ENCODE results near the gene RPS6KB2.
A peak's percentile ranks its signal among the peaks of the same experiment; 100 is the strongest.
"Not testable (repeated sequence)": the region's sequence is repeated elsewhere in the genome, so short reads cannot be mapped to it uniquely, and the experiment has no call there.

The RPS6KB2 gene

DNA sequence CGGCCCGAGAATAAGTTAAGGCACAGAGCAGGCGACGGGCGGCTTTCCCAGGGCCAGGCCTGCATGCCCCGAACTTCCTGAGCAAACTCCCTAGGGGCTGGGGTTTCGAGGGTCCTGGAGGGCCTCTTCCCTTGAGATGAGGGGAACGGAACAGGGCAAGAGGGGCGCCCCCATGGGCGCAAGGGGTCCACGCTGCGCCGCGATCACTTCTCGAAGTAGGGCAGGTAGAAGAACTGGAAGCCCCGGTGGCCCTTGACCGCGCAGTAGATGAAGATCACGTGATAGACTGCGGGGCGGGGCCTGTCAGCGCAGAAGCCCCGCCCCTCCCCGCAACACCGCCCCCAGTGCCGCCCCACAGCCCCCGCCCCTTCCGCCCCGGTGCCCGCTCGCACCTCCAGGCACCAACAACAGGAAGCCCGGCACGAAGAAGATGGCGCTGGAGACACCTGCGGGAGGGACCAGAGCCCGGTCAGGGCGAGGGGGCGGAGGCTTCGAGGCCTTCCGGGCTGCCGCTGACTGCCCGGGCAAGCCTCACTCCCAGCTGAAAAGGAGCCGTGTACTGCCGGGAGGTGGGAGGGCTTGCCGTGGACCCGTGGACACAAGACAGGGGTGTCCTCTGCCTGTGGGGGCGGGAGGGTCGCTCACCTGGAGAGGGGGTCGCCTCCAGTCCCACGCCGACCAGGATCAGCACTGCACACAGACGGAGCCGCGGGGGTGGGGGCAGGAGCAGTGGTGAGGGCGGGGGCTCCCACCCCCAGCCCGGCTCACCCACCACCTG is 36.3 kb downstream of the RPS6KB2 start:
- no peaks in the 10 kb centered on the region for H3K9me3 ChIP-seq (ENCODE audit: severe bottlenecking)
- no peaks in the 10 kb centered on the region for H3K27me3 ChIP-seq (ENCODE audit: insufficient read depth, low read depth, severe bottlenecking)
- TF ChIP-seq CTCF (IDR thresholded peaks at IDR 0.05; ENCODE audit: low read depth, low read length), result no peak
- DNase-seq, result no peak
- no peak overlapping the region for H3K4me3 ChIP-seq (ENCODE audit: low read depth, low read length)
- no peaks in the 10 kb centered on the region for H3K36me3 ChIP-seq
- no peak overlapping the region for H3K27ac ChIP-seq

- TF ChIP-seq CTCF (IDR thresholded peaks at IDR 0.05; ENCODE audit: low read depth, low read length), result no peak
- Histone ChIP-seq H3K36me3 (no peaks in the 10 kb centered on the region), H3K9me3 (ENCODE audit: severe bottlenecking) (no peaks in the 10 kb centered on the region), H3K27me3 (ENCODE audit: insufficient read depth, low read depth, severe bottlenecking) (no peaks in the 10 kb centered on the region), H3K27ac (no peak overlapping the region), H3K4me3 (ENCODE audit: low read depth, low read length) (no peak overlapping the region)
- DNase-seq, result no peak
Observed at GRCh38 chr11:67465189-67465510, 36.9 kb downstream of the RPS6KB2 start.

DNA sequence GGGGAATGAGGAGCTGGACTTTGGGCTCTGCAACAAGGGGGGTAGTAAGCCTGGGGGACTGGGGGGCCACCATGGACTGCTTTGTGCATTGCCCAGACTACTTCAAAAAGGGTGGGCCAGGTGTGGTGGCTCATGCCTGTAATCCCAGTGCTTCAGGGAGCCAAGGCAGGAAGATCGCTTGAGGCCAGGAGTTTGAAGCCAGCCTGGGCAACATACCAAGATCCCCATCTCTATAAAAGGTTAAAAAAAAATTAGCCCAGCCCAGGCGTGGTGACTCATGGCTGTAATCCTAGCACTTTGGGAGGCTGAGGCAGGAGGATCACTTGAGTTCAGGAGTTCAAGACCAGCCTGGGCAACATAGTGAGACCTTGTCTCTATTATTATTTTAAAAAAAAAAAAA is 37.2 kb downstream of the RPS6KB2 start:
- H3K4me3 ChIP-seq (ENCODE audit: low read depth, low read length); H3K27ac ChIP-seq; H3K36me3 ChIP-seq; DNase-seq; H3K27me3 ChIP-seq (ENCODE audit: insufficient read depth, low read depth, severe bottlenecking); H3K9me3 ChIP-seq (ENCODE audit: severe bottlenecking): not testable (repeated sequence)

DNA sequence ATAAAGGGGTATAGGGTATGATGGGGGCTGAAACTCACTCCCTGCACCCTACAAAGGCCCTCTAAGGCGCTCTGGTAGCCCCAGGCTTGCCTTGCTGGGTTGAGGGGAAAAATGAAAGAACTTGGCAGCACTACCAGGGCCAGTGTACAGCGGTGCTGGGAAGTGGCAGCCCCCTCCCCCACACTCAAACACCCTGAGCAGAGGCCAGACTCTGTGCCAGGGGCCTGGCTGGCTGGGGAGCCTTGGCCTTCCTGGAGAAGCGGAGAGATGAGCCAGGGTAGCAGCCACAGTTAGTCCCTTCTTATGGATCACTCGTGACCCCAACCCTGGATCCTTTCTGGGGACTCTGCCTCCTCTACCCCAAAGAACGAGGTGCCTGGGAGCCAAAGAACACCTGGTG is 38.1 kb downstream of the RPS6KB2 start:
- no peak for TF ChIP-seq CTCF (IDR thresholded peaks at IDR 0.05; ENCODE audit: low read depth, low read length)
- Histone ChIP-seq H3K4me3 (ENCODE audit: low read depth, low read length) (no peak overlapping the region), H3K36me3 (no peaks in the 10 kb centered on the region), H3K27me3 (ENCODE audit: insufficient read depth, low read depth, severe bottlenecking) (no peaks in the 10 kb centered on the region), H3K27ac (no peak overlapping the region), H3K9me3 (ENCODE audit: severe bottlenecking) (no peaks in the 10 kb centered on the region)
- DNase-seq, result no peak

DNA sequence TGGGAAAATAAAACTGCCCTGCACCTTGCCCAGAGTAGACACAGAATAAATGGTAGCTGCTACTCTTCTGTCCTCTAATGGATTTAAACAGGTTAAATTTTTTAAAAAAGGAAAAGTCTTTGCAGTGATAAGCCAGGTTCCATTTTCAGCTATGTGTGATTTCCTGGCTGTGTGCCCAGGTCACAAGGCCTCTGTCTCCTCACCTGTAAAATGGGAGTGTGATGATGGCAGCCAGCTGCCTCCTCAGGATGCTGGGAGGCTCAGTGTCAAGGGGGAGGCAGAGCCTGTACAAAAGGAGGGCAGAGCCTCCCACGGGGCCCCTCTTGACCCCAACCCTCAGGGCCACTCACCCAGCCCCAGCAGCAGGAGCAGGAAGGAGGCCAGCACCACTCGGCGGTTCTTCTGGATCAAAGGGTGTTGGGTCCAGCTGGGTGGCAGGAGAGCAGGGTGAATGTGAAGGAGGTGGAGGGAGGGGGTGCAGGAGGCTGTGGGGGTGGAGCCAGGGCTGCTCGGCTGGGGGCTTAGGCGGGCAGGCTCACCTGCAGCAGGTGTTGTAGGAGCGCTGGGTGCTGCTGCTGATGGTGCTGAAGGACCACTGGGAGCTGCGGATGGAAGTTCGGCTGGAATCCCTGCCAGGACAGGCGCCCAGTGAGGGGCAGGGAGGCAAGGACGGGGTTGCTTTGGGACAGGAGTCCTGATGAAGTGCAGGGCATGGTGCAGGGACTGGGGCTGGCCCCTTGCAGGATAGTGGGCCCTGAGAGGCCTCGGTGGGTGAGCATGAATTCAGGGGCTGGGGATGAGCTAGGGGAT is 38.9 kb downstream of the RPS6KB2 start:
- Histone ChIP-seq H3K36me3 (no peaks in the 10 kb centered on the region), H3K27ac (no peak overlapping the region), H3K27me3 (ENCODE audit: insufficient read depth, low read depth, severe bottlenecking) (no peaks in the 10 kb centered on the region), H3K4me3 (ENCODE audit: low read depth, low read length) (no peak overlapping the region), H3K9me3 (ENCODE audit: severe bottlenecking) (no peaks in the 10 kb centered on the region)
- no peak for DNase-seq
- no peak for TF ChIP-seq CTCF (IDR thresholded peaks at IDR 0.05; ENCODE audit: low read depth, low read length)

DNA sequence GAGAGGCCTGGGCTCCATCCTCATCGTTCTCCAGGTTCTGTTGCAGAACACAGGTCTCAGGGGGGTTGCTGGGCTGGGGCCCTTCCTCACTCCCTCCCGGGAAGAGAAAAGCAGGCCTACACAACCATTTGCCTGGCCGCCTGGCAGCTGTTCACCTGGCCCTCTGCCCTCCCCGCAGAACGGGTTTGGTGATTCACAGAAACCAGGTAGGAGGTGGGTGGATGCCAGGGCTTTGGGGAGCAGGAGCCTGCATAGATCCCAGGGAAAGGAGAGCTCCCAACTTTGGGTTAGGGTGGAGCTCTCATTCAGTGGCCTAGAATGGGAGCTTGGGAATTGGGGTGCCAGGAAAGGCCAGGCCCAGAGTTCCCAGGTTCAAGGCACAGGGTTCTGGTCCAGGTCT is 39.8 kb downstream of the RPS6KB2 start:
- no peaks in the 10 kb centered on the region for H3K9me3 ChIP-seq (ENCODE audit: severe bottlenecking)
- no peak for DNase-seq
- H3K27ac ChIP-seq, result no peak overlapping the region
- TF ChIP-seq CTCF (IDR thresholded peaks at IDR 0.05; ENCODE audit: low read depth, low read length), result no peak
- no peaks in the 10 kb centered on the region for H3K36me3 ChIP-seq
- H3K27me3 ChIP-seq (ENCODE audit: insufficient read depth, low read depth, severe bottlenecking), result no peaks in the 10 kb centered on the region
- H3K4me3 ChIP-seq (ENCODE audit: low read depth, low read length), result peak overlapping the region; percentile 73

Measured in WERI-Rb-1 (cell line).